VCaP (cell line): ENCODE measurements around the gene SEMA4C.

Source experiments
- H3K27ac ChIP-seq: fragments of 450-650 bp; 2 replicates; pipeline ENCODE4 v1.5.1; 2017
- TF ChIP-seq, protein P1 (sequence below): fragments of 450-650 bp; conservative IDR thresholded peaks from 2 replicates; pipeline ENCODE4 v1.5.1; 2017; ENCODE audit warnings: mild to moderate bottlenecking, moderate library complexity

SEMA4C gene

GRCh38 chr2:96895746-96896651 lies 26.1 kb upstream of the SEMA4C start:
- no peak overlapping the region for H3K27ac ChIP-seq
- TF ChIP-seq, protein P1, sequence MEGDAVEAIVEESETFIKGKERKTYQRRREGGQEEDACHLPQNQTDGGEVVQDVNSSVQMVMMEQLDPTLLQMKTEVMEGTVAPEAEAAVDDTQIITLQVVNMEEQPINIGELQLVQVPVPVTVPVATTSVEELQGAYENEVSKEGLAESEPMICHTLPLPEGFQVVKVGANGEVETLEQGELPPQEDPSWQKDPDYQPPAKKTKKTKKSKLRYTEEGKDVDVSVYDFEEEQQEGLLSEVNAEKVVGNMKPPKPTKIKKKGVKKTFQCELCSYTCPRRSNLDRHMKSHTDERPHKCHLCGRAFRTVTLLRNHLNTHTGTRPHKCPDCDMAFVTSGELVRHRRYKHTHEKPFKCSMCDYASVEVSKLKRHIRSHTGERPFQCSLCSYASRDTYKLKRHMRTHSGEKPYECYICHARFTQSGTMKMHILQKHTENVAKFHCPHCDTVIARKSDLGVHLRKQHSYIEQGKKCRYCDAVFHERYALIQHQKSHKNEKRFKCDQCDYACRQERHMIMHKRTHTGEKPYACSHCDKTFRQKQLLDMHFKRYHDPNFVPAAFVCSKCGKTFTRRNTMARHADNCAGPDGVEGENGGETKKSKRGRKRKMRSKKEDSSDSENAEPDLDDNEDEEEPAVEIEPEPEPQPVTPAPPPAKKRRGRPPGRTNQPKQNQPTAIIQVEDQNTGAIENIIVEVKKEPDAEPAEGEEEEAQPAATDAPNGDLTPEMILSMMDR = no peak

DNA sequence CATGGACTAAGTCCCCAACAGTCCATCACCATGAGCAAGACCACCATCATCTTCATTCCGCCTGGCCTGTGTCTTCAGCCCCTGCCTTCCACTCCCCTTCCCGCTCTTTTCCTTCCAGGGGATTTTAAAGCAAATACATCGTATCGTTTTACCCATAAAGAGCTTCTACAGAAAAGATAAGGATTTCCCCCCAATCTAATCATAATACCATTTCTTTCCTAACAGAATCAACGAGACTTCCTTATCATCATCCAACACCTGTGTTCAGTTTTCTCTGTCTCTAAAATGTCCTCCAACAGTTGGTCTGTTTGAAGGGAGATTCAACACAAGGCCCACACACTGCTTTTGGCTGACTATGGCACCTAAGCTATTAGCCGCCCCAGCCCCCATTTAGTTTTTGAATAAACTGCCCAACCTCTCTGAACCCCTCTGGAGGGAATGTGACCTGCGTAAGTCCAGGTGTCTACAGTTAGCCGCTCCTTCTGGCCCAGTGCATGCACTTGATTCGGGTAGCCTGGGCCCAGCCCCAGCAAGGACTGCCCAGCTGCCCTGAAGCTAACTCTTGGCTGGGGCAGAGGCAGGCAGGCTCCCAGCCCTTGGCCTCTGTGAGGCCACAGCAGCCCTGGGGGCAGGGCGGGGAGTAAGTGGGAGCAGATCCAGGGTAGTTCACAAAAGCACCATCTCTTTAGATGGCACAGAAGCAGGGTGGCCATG lies 25.3 kb upstream of the SEMA4C start:
- H3K27ac ChIP-seq = no peak overlapping the region
- TF ChIP-seq, protein P1 = no peak

GRCh38 chr2:96894151-96894531 lies 24.3 kb upstream of the SEMA4C start:
- no peak overlapping the region for H3K27ac ChIP-seq
- TF ChIP-seq, protein P1 = no peak

- TF ChIP-seq, protein P1 = no peak
- no peak overlapping the region for H3K27ac ChIP-seq
Measured at GRCh38 chr2:96893289-96894150, 23.6 kb upstream of the SEMA4C start.

DNA sequence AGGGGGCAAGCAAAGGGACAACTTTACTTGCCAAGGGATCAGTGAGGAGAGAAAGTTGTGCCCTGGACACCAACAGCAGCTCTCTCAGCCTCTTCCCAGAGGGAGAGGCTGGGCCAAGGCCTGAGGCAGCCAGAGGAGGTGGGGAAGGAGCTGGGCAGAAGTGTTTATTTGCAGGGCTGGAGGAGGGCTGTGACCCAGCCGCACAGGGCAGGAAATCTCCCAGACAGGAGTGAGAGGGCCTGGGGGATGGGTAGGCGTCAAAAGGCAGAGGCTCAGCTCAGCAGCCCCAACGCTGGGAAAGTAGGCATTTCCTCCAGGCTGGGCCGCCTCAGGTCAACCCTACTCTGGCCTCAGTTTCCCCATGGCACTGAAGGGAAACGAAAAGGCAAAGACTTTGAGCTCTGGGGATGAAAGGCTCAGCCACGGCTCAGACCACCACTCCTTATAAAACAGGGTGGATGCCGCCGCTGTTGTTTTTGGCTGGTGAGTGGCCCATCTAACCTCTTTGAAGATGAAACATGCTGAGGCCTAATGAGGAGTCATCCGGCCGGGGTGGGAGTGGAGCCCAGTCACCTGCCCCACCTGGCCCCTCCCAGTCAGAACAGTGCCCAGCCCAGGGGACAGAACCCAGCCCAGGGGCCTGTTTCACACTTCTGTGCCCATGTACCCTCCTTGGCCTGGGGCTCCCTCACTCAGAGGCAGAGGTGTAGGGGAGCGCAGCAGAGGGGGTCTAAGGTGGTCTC lies 21.9 kb upstream of the SEMA4C start:
- H3K27ac ChIP-seq = peak overlapping the region; percentile 8; the same call in 1 of the 2 replicates
- TF ChIP-seq, protein P1 = no peak

DNA sequence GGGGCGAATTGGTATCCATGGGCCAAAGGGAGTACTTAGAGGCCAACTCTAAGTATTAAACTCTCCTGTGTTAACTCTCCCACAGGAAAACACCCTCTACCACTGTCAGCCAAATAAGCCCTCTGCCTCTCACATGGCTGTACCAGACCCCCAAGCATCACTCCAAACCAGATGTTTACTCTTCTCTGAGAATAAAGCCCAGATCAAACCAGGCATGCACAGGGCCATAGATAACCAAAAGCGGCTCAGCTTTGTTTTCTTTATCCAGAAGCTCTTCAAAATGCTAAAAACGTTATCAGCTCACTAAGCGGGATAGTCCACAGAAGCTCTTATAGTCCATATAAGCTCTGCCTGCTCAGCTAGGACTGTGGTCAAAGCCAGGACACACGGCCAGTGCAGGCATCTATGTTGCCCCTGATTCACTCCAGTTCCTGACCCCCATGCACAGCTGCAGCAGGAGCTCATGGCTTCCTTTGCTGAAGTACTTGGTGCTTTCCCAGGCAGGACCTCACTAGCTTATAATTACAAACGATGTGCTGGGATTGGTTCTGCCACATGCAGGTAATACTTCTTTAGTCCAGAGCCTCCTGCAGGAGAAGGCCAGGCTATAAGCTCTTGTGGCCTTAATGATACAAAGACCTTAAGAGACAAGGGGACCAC lies 21.0 kb upstream of the SEMA4C start:
- peak overlapping the region; percentile 8; the same call in 1 of the 2 replicates for H3K27ac ChIP-seq
- TF ChIP-seq, protein P1 = no peak
